Right lobe of liver (tissue), 6 donors: Measurements from ENCODE around the gene MIPEP. TPM values are rescaled to one million over a fixed set of nuclear protein-coding genes. Genes with fewer than 3 reads are reported as not detected.

Source experiments
- ATAC-seq, 4 donors: fragments of 200-7000 bp; cut with Tn5 transposase; one replicate each; pipeline ENCODE4 v1.9.1; 2020; ENCODE audit warnings: mild to moderate bottlenecking in 4 of 4, moderate library complexity in 4 of 4
- DNase-seq, 3 donors: peaks; one replicate each; pipeline ENCODE4 v3.0.0-alpha.2; 2020
- H3K27ac ChIP-seq, 3 donors: fragments of 200-600 bp; one replicate each; pipeline ENCODE4 v1.8.0; 2022
- H3K27me3 ChIP-seq, 2 donors: fragments of 200-600 bp; one replicate each; pipeline ENCODE4 v1.8.0; 2022
- H3K36me3 ChIP-seq, 4 donors: fragments of 200-600 bp; sonication (generic) in 1 of 4; one replicate each; pipeline versions ENCODE4 v1.5.1 to v1.8.0; 2017 to 2022; ENCODE audit warnings: control low read depth in 1 of 4
- H3K4me1 ChIP-seq, 4 donors: fragments of 200-600 bp; sonication (generic) in 1 of 4; one replicate each; pipeline versions ENCODE4 v1.5.1 to v1.8.0; 2017 to 2022; ENCODE audit warnings: control low read depth in 1 of 4
- H3K4me3 ChIP-seq, 3 donors: fragments of 200-600 bp; one replicate each; pipeline ENCODE4 v1.8.0; 2022
- H3K9me3 ChIP-seq, 4 donors: fragments of 200-600 bp; sonication (generic) in 1 of 4; one replicate each; pipeline versions ENCODE4 v1.5.1 to v1.8.0; 2017 to 2022; ENCODE audit warnings: control low read depth in 1 of 4
- CTCF ChIP-seq, 4 donors: fragments of 200-600 bp in 3 of 4; fragments of 450-650 bp in 1 of 4; IDR thresholded peaks; one replicate each; pipeline versions ENCODE4 v1.5.1 to v1.8.0; 2016 to 2022; ENCODE audit warnings: antibody characterized with exemption in 4 of 4, mild to moderate bottlenecking in 2 of 4
- POLR2A ChIP-seq: fragments of 450-650 bp; IDR thresholded peaks from one replicate; pipeline ENCODE4 v1.6.1; 2017; ENCODE audit warnings: antibody characterized with exemption, mild to moderate bottlenecking
- WGBS: methylation state at CpG from one replicate; pipeline ENCODE4 v1.1.6; 2018; ENCODE audit warnings: low coverage, low lambda C conversion rate; ENCODE audit not compliant: insufficient coverage; ENCODE audit errors: missing lambda C conversion rate; 5-methylcytosine and 5-hydroxymethylcytosine counted together
- intact Hi-C, 2 donors: fragments of 100-400 bp; cut with DNase I; formaldehyde crosslinking; loops; one replicate each; pipeline versions ENCODE4 v1.11.2 to v1.14.1; 2022
- total RNA-seq, 6 experiments: library from RNA; depleted of rRNA in 2 of 6; stranded (reverse); fragments of >200 nt in 2 of 6; fragmentation: NEBNext Ultra II Directional in 3 of 6; extraction: Animal tissue kit (Norgen Biotek cat#: 25700) in 3 of 6; gene quantifications; one replicate each; pipeline versions ENCODE4 v1.1.0 to v1.2.4, GENCODE V29; 2016 to 2023
- donor health status: DM: no; HTN: yes; CAD: no.
- donor health status: DM: no; HTN: no; CAD: no.
- donor health status: DM: no; HTN: no; CAD: no.
- donor health status: DM: no; HTN: yes; CAD: no.
- donor health status: DM: no; HTN: yes; CAD: no.

The MIPEP gene
- total RNA-seq, 6 experiments from 2014 or later = 8.2 to 15.2 (median 11.8) TPM

- H3K4me3 ChIP-seq = no peak overlapping the region
- no peak for TF ChIP-seq CTCF (IDR thresholded peaks at IDR 0.05)
- no peak for TF ChIP-seq POLR2A
- whole genome bisulfite sequencing = 94% methylated on average over 5 of the region's 5 CpGs
- H3K27ac ChIP-seq = no peak overlapping the region
- no peaks in the 10 kb centered on the region for H3K4me1 ChIP-seq
- ATAC-seq = no peak
- intact Hi-C loops = no loop called here
- H3K36me3 ChIP-seq = no peaks in the 10 kb centered on the region
- H3K27me3 ChIP-seq = no peaks in the 10 kb centered on the region
- DNase-seq = no peak
- H3K9me3 ChIP-seq = no peaks in the 10 kb centered on the region
Observed at GRCh38 chr13:23845105-23845725, 44.0 kb downstream of the MIPEP start.

GRCh38 chr13:23844132-23844531 lies 45.1 kb downstream of the MIPEP start:
- ATAC-seq = no peak
- WGBS = 95% methylated on average over 2 of the region's 2 CpGs

GRCh38 chr13:23843436-23843835 lies 45.8 kb downstream of the MIPEP start:
- Histone ChIP-seq H3K27ac (no peak overlapping the region), H3K27me3 (no peaks in the 10 kb centered on the region), H3K36me3 (no peaks in the 10 kb centered on the region), H3K9me3 (no peaks in the 10 kb centered on the region), H3K4me3 (no peak overlapping the region), H3K4me1 (no peaks in the 10 kb centered on the region)
- 88% methylated on average over 1 of the region's 1 CpG for WGBS
- TF ChIP-seq CTCF (IDR thresholded peaks at IDR 0.05) (no peak), POLR2A (no peak)
- ATAC-seq = no peak
- DNase-seq = no peak
- intact Hi-C loops = no loop called here

More at GRCh38 chr13:23844132-23844531, 45.1 kb downstream of the MIPEP start:
- Histone ChIP-seq H3K36me3 (no peaks in the 10 kb centered on the region), H3K27me3 (no peaks in the 10 kb centered on the region), H3K4me1 (no peaks in the 10 kb centered on the region), H3K4me3 (no peak overlapping the region), H3K9me3 (no peaks in the 10 kb centered on the region), H3K27ac (no peak overlapping the region)
- intact Hi-C loops = no loop called here
- TF ChIP-seq POLR2A (no peak), CTCF (IDR thresholded peaks at IDR 0.05) (no peak)
- no peak for DNase-seq

GRCh38 chr13:23842406-23842805 lies 46.8 kb downstream of the MIPEP start:
- no peaks in the 10 kb centered on the region for H3K36me3 ChIP-seq
- TF ChIP-seq POLR2A = no peak
- TF ChIP-seq CTCF (IDR thresholded peaks at IDR 0.05) = no peak
- H3K4me1 ChIP-seq = no peaks in the 10 kb centered on the region
- no peak for DNase-seq
- no peaks in the 10 kb centered on the region for H3K9me3 ChIP-seq
- intact Hi-C loops = no loop called here
- no peak for ATAC-seq
- H3K4me3 ChIP-seq = no peak overlapping the region
- H3K27me3 ChIP-seq = no peaks in the 10 kb centered on the region
- 93% methylated on average over 7 of the region's 8 CpGs for WGBS
- H3K27ac ChIP-seq = no peak overlapping the region
